Subcutaneous abdominal adipose tissue (tissue), 5 donors: ENCODE results near the gene LPAR6.

ENCODE experiments used
- H3K27ac ChIP-seq: one replicate; pipeline ENCODE4 v1.7.0; 2013; ENCODE audit warnings: low read depth, mild to moderate bottlenecking, inconsistent platforms, low read length, moderate library complexity
- H3K27me3 ChIP-seq, 5 donors: one replicate each; pipeline ENCODE4 v1.7.0; 2013; ENCODE audit warnings: low read length in 5 of 5, inconsistent platforms in 1 of 5; ENCODE audit not compliant: control insufficient read depth in 5 of 5, insufficient read depth in 4 of 5
- H3K36me3 ChIP-seq, 5 donors: one replicate each; pipeline ENCODE4 v1.7.0; 2013; ENCODE audit warnings: low read length in 5 of 5; ENCODE audit not compliant: control insufficient read depth in 5 of 5, insufficient read depth in 5 of 5
- H3K4me1 ChIP-seq, 5 donors: one replicate each; pipeline ENCODE4 v1.7.0; 2013; ENCODE audit warnings: low read length in 5 of 5, mild to moderate bottlenecking in 3 of 5, moderate library complexity in 1 of 5; ENCODE audit not compliant: control insufficient read depth in 5 of 5, insufficient read depth in 5 of 5
- H3K4me3 ChIP-seq, 5 donors: one replicate each; pipeline ENCODE4 v1.7.0; 2013; ENCODE audit warnings: low read length in 5 of 5, low read depth in 1 of 5
- H3K9ac ChIP-seq, 5 donors: one replicate each; pipeline ENCODE4 v1.7.0; 2013; ENCODE audit warnings: low read length in 5 of 5, mild to moderate bottlenecking in 4 of 5, moderate library complexity in 3 of 5
- H3K9me3 ChIP-seq, 5 donors: one replicate each; pipeline ENCODE4 v1.7.0; 2013; ENCODE audit warnings: low read length in 5 of 5; ENCODE audit not compliant: control insufficient read depth in 5 of 5
- donor health status: healthy.
- donor health status: healthy.
- donor health status: healthy.
- donor health status: healthy.
- donor health status: healthy.

The LPAR6 gene

DNA sequence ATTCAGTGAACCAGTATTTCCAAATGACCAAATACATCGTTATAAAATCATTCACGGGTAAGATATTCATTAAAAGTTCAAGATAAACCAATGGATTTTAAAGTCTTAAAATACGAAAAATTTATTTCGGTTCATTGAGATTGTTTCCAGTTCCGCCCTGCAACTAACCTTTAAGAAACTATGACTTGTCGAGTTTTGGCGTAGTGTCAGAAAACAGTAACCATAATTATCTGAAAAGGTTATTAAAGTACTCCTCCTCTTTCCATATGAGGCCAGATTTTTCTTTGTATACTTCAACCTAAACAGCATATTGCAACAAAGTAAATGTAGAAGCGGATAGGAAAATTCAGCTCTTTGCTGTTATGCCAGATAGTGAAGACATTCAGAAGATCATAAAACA is 26.1 kb downstream of the LPAR6 start:
- Histone ChIP-seq H3K36me3 (peaks cover 0 to 4% (median 0%) of the 10 kb centered on the region in 5 donors), H3K27me3 (no peaks in the 10 kb centered on the region), H3K9ac (no peak overlapping the region), H3K27ac (no peak overlapping the region), H3K9me3 (peaks cover 0 to under 1% (median 0%) of the 10 kb centered on the region in 5 donors), H3K4me3 (no peak overlapping the region), H3K4me1 (no peaks in the 10 kb centered on the region)

DNA sequence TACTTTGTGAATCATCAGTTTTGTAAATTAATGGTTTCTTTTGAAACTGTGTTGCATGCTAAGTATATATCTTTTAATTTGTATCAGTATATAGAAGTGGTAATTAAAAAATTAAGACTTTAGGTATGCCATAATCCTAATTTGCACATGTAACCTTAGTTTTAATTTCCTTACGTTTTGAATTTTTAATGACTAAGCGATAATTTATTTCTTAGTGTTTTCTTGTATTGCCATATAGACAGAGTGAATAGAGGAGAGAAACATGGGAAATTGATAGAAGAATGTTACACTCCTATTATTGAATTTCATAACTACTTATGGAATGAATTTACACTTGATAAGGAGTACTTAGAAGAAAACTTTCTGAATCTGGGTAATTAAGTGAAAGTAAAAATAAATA is 29.5 kb downstream of the LPAR6 start:
- Histone ChIP-seq H3K4me3 (no peak overlapping the region), H3K9me3 (no peaks in the 10 kb centered on the region), H3K9ac (no peak overlapping the region), H3K27ac (no peak overlapping the region), H3K4me1 (no peaks in the 10 kb centered on the region), H3K36me3 (peaks cover 0 to 15% (median 6%) of the 10 kb centered on the region in 5 donors), H3K27me3 (no peaks in the 10 kb centered on the region)

DNA sequence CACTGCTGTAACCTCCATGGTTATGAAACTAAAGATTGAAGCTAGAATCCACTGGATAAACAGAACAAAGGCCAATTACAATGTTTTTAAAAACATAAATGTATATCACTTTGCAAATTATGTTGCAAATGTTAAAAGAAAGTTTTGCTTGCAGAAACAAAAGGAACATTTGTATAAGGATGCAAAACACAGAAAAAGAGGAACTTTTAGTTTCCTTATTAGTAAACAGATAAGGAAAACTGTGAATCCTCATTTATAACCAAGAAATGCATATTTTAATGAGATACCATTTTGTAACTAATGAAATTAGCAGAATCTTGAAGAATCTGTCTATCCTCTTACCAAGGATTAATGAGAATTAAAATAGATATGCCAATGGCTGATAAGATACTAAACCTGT is 32.3 kb downstream of the LPAR6 start:
- Histone ChIP-seq H3K36me3 (peaks cover 3 to 22% (median 11%) of the 10 kb centered on the region in 5 donors), H3K27ac (no peak overlapping the region), H3K9me3 (no peaks in the 10 kb centered on the region), H3K4me1 (no peaks in the 10 kb centered on the region), H3K9ac (no peak overlapping the region), H3K27me3 (no peaks in the 10 kb centered on the region), H3K4me3 (no peak overlapping the region)

DNA sequence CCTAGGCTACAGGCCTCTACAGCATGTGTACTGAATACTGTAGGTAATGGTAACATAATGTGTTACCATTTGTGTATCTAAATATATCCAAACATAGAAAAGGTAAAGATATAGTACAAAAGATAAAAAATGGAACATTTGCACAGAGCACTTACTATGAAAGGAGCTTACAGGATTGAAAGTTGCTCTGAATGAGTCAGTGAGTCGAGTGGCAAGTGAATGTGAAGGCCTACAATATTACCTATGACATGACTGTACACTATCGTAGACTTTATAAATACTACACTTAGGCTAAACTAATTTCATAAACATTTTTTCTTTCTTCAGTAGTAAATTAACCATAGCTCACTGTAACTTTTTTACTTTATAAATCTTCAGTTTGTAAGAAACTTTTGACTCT is 35.1 kb downstream of the LPAR6 start:
- no peaks in the 10 kb centered on the region for H3K9me3 ChIP-seq
- peaks cover 5 to 35% (median 16%) of the 10 kb centered on the region in 5 donors for H3K36me3 ChIP-seq
- H3K9ac ChIP-seq = no peak overlapping the region
- no peak overlapping the region for H3K4me3 ChIP-seq
- H3K27ac ChIP-seq = no peak overlapping the region
- H3K4me1 ChIP-seq = no peaks in the 10 kb centered on the region
- no peaks in the 10 kb centered on the region for H3K27me3 ChIP-seq

DNA sequence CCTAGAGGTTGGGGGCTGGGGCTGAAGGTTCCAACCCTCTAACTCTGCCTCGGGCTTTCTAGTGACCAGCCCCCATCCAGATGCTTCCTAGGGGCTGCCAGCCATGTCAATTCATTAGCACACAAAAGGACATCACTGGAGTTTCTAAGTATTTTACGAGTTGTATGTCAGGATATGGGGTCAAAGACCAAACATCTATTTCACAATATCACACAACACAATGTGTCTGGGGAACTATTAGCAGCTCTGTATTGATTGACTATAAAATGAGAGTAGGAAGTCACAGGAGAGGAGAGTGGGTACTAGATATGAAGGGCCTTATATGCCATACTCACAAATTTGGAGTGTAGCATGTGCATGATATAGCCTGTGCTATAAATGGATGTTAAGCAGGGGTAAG is 42.1 kb downstream of the LPAR6 start:
- Histone ChIP-seq H3K36me3 (peaks cover 6 to 18% (median 12%) of the 10 kb centered on the region in 5 donors), H3K9ac (no peak overlapping the region), H3K4me3 (no peak overlapping the region), H3K4me1 (no peaks in the 10 kb centered on the region), H3K27me3 (no peaks in the 10 kb centered on the region), H3K27ac (no peak overlapping the region), H3K9me3 (no peaks in the 10 kb centered on the region)

DNA sequence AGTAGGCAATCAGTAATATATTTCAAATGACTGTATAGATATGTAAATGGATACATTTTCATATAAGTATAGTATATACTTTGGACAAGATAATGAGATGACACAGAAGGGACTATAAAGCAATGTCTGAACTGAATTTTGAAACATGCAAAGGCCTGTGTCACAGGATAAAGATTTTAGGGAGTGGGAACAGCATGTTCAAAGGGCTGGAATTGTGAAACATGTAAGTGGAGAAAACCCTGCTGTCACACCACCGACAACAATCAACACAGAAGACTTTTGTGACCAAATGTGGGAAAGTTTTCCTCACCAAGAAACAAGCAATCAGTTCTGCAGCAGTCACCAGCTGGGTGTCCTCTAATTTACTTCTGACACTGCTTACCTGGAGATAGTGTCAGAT is 42.9 kb downstream of the LPAR6 start:
- Histone ChIP-seq H3K9ac (no peak overlapping the region), H3K36me3 (peaks cover 5 to 24% (median 12%) of the 10 kb centered on the region in 5 donors), H3K27ac (no peak overlapping the region), H3K27me3 (no peaks in the 10 kb centered on the region), H3K4me1 (no peaks in the 10 kb centered on the region), H3K4me3 (no peak overlapping the region), H3K9me3 (no peaks in the 10 kb centered on the region)
